ENCODE results near the gene NSG1.
"Not testable (repeated sequence)": the region's sequence is repeated elsewhere in the genome, so short reads cannot be mapped to it uniquely, and the experiment has no call there.

Gene NSG1

DNA sequence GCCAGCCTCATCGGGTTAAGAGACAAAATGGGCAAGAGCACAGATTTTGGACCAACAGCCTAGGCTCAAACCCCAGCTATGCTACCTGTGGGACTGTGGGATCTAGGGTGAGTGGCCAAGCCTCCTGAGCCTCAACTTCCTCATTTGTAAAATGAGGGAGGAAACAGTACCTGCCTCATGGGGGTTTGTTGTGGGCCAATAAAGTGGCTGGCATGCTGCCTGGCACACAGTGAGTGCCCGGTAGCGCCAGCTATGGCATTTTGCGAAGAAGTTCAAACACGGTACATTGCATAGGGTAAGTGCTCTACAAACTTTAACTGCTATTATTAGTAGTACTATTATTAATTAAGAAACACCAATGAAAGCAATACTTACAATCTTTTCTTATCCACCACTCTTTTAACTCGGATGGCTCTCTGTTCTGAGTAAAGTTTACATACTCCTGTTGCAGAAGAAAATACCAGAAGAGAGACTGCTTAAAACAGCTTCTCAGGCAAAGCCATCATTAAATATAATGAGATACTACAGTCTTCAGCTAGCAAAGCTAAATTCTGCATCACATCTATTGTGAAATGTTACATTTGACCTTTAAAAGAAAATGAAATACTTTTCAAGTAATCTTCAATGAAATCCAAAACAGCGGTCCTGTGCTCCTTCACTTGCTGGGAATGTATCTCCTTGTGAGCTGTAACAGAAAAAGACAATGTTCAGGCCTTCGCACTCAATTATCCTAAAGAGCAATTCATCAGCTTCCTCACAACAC, 70.1 kb downstream of the NSG1 start:
- TF ChIP-seq FOXP2 (optimal IDR thresholded peaks at IDR 0.05; ENCODE audit: control extremely low read depth, extremely low read length, insufficient read depth) (no peak), POLR2AphosphoS5 (IDR thresholded peaks at IDR 0.05; ENCODE audit: borderline replicate concordance, low read depth, low read length) (no peak), EZH2 (IDR thresholded peaks at IDR 0.05) (no peak)
- H3K4me3 ChIP-seq = no peak overlapping the region
- no peaks in the 10 kb centered on the region for H3K9me3 ChIP-seq (ENCODE audit: low read depth, low read length)
- no peak overlapping the region for H3K27ac ChIP-seq
- H3K9ac ChIP-seq (ENCODE audit: insufficient read length) = no peak overlapping the region
- DNase-seq (ENCODE audit: low read depth, low spot score) = no peak
- H3K36me3 ChIP-seq (ENCODE audit: insufficient read depth, low read length) = peaks cover 21% of the 10 kb centered on the region

DNA sequence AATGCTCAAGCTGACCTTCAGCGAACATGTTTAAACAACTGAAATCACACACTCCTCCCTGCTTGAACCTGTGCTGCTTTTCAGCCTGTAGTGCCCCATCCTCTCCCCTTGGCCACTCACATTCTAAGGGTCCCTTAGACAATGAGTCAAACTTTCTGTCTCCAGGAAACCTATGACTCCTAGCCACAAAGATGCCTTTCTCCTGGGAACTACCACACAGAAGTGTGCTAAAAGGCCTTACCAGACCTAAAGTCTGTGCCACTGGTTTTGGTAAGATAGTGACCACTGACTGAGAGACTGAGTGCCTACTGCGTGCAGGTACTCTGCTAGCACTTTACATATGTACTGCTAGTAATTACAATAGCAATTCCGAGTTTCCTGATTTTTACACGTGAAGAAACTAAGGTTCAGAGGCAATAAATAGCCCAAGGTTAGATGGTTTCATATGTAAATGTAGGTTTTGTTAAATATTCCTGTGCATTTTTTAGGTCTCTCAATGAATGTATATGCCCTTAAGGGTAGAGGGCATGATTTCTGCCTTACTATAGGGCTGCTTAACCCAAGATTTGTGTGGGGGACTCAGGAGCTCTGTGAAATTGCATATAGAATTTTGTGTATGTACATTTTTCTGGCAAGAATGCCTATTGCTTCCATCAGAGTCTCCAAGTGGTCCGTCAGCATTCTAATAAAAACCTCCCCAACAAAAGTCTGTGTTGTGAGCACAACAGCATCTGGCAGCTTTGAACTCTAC, 71.1 kb downstream of the NSG1 start:
- no peak overlapping the region for H3K27ac ChIP-seq
- TF ChIP-seq FOXP2 (optimal IDR thresholded peaks at IDR 0.05; ENCODE audit: control extremely low read depth, extremely low read length, insufficient read depth) (no peak), POLR2AphosphoS5 (IDR thresholded peaks at IDR 0.05; ENCODE audit: borderline replicate concordance, low read depth, low read length) (no peak), EZH2 (IDR thresholded peaks at IDR 0.05) (no peak)

DNA sequence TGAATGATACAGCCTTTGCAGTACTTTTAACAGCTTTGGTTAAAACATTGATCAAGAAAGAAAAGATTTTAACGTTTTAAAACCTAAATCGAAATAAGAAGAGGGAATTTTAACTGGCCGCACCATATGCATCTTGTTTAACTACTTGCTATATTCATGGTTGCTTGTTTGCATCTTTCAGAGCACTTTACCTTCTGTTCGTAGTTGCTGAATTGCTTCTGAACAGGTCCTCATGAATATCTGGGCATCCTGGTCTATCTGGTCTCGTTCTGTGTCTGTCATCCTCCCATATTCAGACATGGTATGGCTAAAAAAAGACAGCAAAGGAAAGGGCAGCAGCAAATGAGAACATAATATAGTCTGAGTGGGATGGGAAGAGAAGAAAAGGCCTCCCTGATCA, 72.3 kb downstream of the NSG1 start:
- H3K9me3 ChIP-seq (ENCODE audit: low read depth, low read length) = no peaks in the 10 kb centered on the region
- no peak overlapping the region for H3K9ac ChIP-seq (ENCODE audit: insufficient read length)
- no peak for TF ChIP-seq FOXP2 (optimal IDR thresholded peaks at IDR 0.05; ENCODE audit: control extremely low read depth, extremely low read length, insufficient read depth)
- TF ChIP-seq POLR2AphosphoS5 (IDR thresholded peaks at IDR 0.05; ENCODE audit: borderline replicate concordance, low read depth, low read length) = no peak
- TF ChIP-seq EZH2 (IDR thresholded peaks at IDR 0.05) = no peak
- H3K36me3 ChIP-seq (ENCODE audit: insufficient read depth, low read length) = peaks cover 16% of the 10 kb centered on the region; the same call in 1 of the 2 replicates
- DNase-seq (ENCODE audit: low read depth, low spot score) = no peak
- no peak overlapping the region for H3K27ac ChIP-seq
- H3K4me3 ChIP-seq = no peak overlapping the region

More for the DNA sequence above, 71.1 kb downstream of the NSG1 start:
- H3K9me3 ChIP-seq (ENCODE audit: low read depth, low read length) = no peaks in the 10 kb centered on the region
- no peak overlapping the region for H3K4me3 ChIP-seq
- H3K9ac ChIP-seq (ENCODE audit: insufficient read length) = no peak overlapping the region
- DNase-seq (ENCODE audit: low read depth, low spot score) = no peak
- peaks cover 21% of the 10 kb centered on the region for H3K36me3 ChIP-seq (ENCODE audit: insufficient read depth, low read length)

DNA sequence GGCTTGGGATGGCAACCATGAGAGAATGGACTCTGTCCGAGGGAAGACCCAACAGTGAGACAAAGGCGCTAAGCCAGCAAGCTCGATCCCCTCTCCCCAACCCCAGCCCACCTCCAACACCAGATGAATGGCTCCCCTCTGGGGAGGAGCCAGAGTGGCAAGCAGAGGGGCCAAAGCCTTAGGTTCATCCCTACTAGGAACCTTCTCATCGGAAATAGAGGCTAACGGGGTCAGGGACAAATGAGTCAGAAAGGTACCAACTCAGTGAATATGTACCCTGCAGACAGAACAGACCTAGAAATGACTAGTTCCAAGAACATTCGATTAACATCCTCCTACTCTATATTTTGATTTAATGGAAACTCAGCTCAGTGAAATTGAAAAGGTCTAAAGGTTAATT, 73.9 kb downstream of the NSG1 start:
- no peak for DNase-seq (ENCODE audit: low read depth, low spot score)
- no peak overlapping the region for H3K4me3 ChIP-seq
- H3K9ac ChIP-seq (ENCODE audit: insufficient read length) = no peak overlapping the region
- H3K27ac ChIP-seq = no peak overlapping the region
- H3K36me3 ChIP-seq (ENCODE audit: insufficient read depth, low read length) = peaks cover 14% of the 10 kb centered on the region; the same call in 1 of the 2 replicates
- no peaks in the 10 kb centered on the region for H3K9me3 ChIP-seq (ENCODE audit: low read depth, low read length)
- TF ChIP-seq FOXP2 (optimal IDR thresholded peaks at IDR 0.05; ENCODE audit: control extremely low read depth, extremely low read length, insufficient read depth) = no peak
- TF ChIP-seq EZH2 (IDR thresholded peaks at IDR 0.05) = no peak
- TF ChIP-seq POLR2AphosphoS5 (IDR thresholded peaks at IDR 0.05; ENCODE audit: borderline replicate concordance, low read depth, low read length) = no peak

DNA sequence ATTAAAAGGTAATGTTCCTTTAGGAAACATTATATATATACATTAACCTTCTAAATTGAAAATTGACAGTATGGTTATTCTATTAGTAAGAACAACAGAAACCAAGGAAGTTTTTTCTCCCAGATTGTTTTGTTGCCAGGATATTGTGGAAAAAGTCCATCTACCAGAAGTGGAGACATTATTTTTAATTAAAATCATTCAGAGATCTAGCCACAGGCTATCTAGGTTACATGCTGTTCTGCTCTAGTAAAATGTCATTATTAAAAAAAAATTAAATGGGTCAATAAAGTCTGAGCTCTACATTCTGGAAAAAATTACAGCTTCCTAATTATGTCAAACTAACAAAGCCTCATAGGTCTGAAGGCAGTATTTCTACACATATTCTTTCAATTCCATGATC, 74.3 kb downstream of the NSG1 start:
- DNase-seq (ENCODE audit: low read depth, low spot score) = no peak
- peaks cover 19% of the 10 kb centered on the region; the same call in 1 of the 2 replicates for H3K36me3 ChIP-seq (ENCODE audit: insufficient read depth, low read length)
- H3K27ac ChIP-seq = no peak overlapping the region
- TF ChIP-seq FOXP2 (optimal IDR thresholded peaks at IDR 0.05; ENCODE audit: control extremely low read depth, extremely low read length, insufficient read depth) (no peak), EZH2 (IDR thresholded peaks at IDR 0.05) (no peak), POLR2AphosphoS5 (IDR thresholded peaks at IDR 0.05; ENCODE audit: borderline replicate concordance, low read depth, low read length) (no peak)
- H3K9ac ChIP-seq (ENCODE audit: insufficient read length) = no peak overlapping the region
- no peaks in the 10 kb centered on the region for H3K9me3 ChIP-seq (ENCODE audit: low read depth, low read length)
- no peak overlapping the region for H3K4me3 ChIP-seq

DNA sequence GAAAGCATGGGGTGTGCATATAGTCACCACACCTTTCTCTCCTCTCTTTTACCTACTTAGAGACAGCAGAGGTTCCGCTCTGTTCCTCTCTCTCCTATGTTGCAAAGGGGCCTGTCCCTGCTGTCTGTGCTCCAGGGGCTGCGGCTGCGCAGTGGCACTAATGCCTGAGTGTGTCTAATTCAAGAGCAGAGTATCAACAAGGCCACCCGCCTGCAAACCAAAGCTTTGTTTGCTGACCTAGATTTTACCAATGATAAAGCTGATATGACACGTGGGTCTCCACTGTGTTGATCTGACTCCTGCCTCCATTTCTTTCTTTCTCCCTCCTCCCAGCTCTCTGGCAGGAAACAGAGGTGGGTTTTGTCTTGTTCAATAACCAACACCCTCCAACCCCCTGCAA, 74.9 kb downstream of the NSG1 start:
- H3K36me3 ChIP-seq (ENCODE audit: insufficient read depth, low read length) = peaks cover 20% of the 10 kb centered on the region

DNA sequence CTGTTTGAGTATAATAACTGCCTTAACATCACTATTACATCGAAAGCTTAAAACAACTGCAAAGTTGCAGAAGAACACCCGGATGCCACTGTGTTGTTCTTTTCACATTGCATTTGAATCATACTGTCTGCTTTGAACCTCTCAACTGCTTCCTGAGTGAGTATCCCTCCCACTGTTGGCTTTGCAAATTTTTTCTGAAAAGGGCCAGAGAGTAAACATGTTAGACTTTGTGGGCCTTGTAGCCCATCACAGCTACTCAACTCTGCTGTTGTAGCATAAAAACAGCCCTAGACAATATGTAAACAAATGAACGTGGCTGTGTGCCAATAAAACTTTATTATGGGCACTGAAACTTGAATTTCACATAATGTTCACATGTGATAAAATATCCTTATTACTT, 76.1 kb downstream of the NSG1 start:
- Histone ChIP-seq H3K27ac (no peak overlapping the region), H3K36me3 (ENCODE audit: insufficient read depth, low read length) (peaks cover 21% of the 10 kb centered on the region)

More for the DNA sequence above, 74.9 kb downstream of the NSG1 start:
- no peak for DNase-seq (ENCODE audit: low read depth, low spot score)
- Histone ChIP-seq H3K4me3 (no peak overlapping the region), H3K27ac (no peak overlapping the region), H3K9ac (ENCODE audit: insufficient read length) (no peak overlapping the region), H3K9me3 (ENCODE audit: low read depth, low read length) (no peaks in the 10 kb centered on the region)
- TF ChIP-seq POLR2AphosphoS5 (IDR thresholded peaks at IDR 0.05; ENCODE audit: borderline replicate concordance, low read depth, low read length) (no peak), FOXP2 (optimal IDR thresholded peaks at IDR 0.05; ENCODE audit: control extremely low read depth, extremely low read length, insufficient read depth) (no peak), EZH2 (IDR thresholded peaks at IDR 0.05) (no peak)

DNA sequence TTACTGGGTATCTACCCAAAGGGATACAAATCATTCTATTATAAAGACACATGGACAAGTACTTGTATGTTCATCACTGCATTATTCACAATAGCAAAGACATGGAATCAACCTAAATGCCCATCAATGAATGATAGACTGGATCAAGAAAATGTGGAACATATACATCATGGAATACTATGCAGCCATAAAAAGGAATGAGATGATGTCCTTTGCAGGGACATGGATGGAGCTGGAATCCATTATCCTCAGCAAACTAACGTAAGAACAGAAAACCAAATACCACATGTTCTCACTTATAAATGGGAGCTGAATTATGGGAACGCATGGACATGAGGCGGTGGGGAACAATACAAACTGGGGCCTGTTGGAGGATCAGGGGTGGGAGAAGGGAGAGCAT, 78.3 kb downstream of the NSG1 start:
- not testable (repeated sequence) for DNase-seq (ENCODE audit: low read depth, low spot score); H3K9ac ChIP-seq (ENCODE audit: insufficient read length); H3K4me3 ChIP-seq; H3K9me3 ChIP-seq (ENCODE audit: low read depth, low read length); H3K27ac ChIP-seq
- H3K36me3 ChIP-seq (ENCODE audit: insufficient read depth, low read length) = peaks cover 34% of the 10 kb centered on the region

More for the DNA sequence above, 76.1 kb downstream of the NSG1 start:
- TF ChIP-seq FOXP2 (optimal IDR thresholded peaks at IDR 0.05; ENCODE audit: control extremely low read depth, extremely low read length, insufficient read depth) (no peak), EZH2 (IDR thresholded peaks at IDR 0.05) (no peak), POLR2AphosphoS5 (IDR thresholded peaks at IDR 0.05; ENCODE audit: borderline replicate concordance, low read depth, low read length) (no peak)
- no peak for DNase-seq (ENCODE audit: low read depth, low spot score)
- Histone ChIP-seq H3K4me3 (no peak overlapping the region), H3K9ac (ENCODE audit: insufficient read length) (no peak overlapping the region), H3K9me3 (ENCODE audit: low read depth, low read length) (no peaks in the 10 kb centered on the region)

Measured in SK-N-MC (cell line).